HG03095 (cell line): ENCODE measurements around the gene VRK2.

Experiments
- ATAC-seq: cut with Tn5 transposase; IDR thresholded peaks from one replicate; pipeline ENCODE4 v1.9.1; 2021; ENCODE audit warnings: moderate library complexity; ENCODE audit not compliant: unreplicated experiment

VRK2 gene

DNA sequence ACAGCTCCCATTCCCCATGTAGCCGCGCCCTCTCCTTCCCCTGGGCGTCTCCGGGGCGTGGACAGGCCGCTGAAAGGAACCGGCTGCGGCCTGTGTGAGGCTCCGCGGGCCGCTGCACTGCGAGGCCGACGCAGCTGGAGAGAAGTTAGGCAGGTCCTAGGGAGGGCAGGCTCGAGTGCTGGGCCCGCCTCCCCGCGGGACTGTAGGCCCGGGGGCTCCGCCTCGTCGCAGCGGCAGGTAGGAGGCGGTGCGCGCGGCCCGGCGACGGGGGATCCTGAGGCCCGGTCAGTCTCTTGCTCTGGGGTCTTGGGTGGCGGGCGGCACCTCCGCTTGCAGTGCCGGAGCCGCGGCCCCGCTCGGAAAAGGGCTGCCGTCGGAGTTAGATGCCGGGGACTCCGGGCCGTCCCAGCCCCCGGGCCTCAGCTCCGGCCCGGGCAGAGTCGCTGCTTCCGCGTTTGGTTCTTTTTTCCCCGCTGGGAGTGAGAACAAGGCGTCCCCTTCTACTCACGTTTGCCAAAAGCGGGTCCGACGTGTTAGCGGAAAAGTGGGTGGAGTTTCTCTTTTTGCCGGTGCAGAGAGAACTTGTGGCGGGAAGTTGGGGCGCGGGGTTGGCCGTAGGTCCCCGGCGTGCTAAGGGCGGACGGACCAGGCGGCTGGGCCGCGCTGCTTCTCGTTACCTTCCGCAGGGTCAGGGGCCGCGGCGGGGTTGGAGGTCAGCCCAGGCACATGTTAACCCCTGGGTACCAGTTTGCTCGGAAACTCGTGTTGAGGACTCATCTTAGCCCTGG, at the start of gene VRK2:
Gene VRK2 (plus strand): TSS at position 222 of the 788 bp plus-strand sequence. CDS start 2,026 bp downstream, outside the sequence.
- ATAC-seq: peak; percentile 84

DNA sequence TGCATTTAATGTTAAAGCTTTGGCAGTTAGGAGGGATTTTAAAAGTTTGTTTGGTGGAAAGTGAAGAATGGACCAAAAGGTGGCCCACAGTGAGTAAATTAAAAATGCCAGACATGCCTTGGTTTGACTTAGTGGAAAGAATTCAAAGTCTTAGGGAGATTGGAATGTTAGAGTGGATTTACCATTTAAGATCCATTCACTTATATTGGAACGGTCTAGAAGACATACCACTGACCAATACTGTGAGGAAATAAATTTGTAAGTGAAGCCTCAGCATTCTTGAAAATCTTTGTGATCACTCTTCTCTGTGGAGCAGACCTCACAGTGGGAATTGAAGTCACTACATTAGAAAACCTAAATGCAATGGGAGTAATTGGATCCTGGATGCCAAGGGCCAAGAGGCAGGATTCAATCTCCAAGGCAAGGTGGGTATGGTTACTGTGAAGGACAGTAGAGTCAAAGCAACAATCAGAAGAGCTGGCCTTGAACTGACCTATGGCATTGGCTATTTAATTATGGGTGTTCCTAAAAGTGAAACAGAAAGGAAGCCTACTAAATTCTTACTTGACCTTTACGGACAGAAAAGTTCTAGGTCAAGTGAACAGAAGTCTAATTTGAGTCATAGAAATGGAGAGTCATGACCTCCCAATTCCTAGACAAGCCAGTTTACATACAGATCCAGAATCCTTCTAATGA, 40.2 kb upstream of the VRK2 start:
- peak; percentile 73 for ATAC-seq

DNA sequence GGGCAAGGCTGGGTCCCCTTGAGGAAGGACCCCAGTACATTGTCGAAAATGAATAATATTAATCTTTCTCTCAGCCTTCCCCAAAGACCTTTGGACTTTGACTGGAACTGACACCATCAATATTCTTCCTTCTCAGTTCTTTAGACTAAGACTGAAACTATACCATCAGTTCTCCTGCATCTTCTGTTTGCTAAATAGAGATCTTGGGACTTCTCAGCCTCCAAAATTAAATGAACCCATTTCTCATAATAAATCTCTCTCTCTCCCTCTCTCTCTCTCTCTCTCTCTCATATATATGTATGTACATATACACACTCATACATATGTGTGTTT, 39.7 kb upstream of the VRK2 start:
- no peak for ATAC-seq

DNA sequence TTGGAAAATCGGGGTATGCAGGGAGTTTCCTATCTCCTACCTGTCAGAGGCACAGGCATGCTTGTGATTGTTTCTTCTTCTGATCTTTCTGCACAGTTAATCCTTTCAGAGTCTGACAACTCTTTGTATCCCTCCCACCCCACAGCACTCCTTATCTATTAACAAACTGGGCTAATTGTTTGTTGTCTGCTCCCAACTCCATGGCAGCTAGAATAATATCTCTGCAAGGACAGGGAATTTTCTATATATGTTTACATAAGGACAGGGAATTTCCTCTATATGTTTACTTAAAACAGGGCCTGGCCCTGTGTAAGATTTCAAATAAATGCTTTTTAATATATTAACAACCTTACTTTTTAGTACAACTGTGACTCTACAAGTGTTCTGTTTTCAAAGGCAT, 36.0 kb upstream of the VRK2 start:
- no peak for ATAC-seq

DNA sequence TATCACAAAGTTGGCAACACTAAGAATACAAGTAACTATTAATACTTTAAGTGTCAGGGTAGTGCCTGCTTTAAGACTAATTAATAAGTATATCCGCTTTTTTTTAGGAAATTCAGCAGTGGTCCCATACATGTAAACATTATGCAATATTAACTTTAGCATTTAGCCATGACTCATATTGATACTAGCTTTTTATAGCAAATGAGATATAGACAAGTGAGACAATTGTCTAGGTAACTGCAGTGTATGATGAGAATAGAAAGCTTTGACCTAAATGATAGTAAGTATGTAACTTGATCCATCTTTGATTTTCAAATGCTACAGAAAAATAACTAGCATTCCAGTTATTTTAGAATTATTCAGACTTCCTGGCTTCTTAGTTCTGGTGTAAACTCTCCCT, 27.4 kb upstream of the VRK2 start:
- no peak for ATAC-seq

DNA sequence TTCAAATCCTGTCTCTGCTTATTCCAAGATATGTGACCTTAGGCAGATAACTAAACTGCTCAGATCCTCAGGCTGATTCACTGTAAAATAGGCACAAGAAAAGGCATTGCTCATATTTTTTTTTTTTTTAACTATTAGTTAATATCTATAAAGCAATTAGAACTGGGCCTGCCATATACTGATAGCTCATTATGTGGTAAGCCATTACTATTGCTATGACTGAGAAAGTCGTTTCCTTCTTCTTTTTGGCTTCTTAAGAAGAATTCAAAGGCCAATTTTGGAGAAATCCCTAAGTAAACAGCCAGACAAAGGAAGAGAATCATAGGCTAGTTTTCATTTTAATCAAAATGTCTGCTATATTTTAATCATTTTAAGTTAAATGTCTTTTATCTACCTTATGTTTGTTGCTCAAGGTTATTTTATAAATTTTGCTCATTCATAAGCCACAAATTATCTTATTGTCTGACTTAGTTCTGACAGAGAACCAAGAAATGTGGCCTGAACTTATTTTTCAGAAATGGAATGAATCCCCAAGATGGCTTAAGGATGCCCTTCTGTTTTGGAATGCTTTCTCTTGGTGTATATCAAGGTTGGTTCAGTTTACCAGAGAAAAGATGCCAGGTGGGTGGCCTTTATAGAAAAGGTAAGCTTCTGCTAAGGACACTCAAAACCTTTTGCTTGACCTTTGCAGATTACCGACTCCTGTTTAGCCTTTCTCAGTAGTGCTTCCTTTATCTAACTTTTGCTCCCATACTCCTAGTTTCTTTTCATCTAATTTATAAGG, 21.3 kb upstream of the VRK2 start:
- no peak for ATAC-seq

DNA sequence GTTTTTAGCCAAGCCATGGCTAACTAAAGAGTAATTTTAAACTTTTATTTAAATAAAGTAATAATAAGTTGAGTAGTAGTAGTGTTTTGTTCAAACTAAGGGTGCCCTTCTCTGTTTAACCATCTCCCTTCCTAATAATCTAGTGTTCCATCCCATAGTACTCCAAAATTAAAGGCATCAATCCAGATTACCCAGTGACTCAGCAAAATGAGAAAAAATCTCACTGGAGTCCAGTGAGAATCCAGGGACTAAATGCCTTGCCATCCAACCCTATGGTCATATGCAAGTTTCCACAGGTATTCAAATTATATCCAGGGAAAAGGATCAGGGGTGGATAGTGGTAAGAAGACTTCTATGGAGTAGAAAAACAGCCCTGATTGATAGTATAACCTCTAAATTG, 19.6 kb upstream of the VRK2 start:
- ATAC-seq: no peak

DNA sequence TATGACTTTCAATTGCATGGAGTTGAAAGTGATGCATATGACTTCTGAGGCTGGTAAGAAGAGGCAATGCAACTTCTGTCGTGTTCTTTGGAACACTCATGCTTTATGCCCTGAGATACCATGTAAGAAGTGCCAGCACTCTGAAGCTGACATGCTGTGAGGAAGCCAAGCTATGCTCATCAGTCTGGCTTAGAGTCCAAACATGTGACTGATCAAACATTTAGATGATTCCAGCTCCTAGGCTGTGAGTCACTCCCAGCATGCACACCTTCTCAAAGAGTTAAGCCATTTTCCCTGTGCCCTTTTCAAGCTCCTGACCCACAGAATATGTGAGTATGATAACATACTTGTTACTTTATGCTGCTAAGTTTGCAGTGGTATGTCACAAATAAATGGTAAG, 15.8 kb upstream of the VRK2 start:
- ATAC-seq: no peak

DNA sequence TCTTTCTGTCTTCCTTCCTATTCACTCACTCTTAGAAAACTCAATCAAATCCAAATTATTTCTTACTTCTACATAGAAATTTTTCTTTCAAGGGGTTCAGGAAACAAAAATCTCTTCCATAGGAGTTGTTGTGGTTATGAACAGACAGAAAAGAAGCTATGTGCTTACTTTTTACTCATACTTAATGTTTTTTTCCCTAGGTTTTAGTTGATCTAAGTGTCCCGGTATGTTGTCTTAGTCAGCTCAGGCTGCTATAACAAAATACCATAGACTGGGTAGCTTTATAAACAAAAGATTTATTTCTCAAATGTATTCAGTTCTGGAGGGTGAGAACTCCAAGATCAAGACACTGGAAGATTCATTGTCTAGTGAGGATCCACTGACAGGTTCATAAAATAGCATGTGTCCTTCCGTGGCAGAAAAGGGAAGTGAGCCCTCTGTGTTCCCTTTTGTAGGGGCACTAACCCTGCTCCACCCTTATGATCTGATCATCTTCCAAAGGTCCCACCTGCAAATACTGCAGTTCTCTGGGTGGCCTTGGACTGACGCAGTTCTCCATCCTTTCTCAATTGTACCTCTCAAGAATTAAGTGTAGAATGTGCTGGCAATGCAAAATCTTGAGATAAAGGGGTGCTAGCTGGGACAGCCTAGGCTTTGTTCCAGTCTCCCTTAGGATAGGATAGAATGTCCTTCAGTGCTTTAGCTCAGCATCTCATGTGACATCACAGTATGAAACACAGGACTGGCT, 14.4 kb upstream of the VRK2 start:
- ATAC-seq: peak; percentile 71

DNA sequence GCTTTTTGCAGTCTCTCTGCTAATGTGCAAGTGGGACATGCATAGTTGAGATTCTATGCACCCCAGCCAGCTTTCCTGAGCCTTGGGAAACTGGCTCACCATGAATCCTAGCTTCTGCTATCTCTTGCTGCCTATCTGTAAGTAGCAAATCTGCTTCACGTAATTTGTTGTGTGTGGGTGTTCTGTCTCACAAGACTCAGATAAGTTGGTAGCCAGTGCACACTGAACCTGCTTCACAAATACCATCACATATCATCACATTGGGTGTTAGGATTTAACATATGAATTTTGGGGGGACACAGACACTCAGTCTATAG, 13.9 kb upstream of the VRK2 start:
- ATAC-seq: peak; percentile 3

DNA sequence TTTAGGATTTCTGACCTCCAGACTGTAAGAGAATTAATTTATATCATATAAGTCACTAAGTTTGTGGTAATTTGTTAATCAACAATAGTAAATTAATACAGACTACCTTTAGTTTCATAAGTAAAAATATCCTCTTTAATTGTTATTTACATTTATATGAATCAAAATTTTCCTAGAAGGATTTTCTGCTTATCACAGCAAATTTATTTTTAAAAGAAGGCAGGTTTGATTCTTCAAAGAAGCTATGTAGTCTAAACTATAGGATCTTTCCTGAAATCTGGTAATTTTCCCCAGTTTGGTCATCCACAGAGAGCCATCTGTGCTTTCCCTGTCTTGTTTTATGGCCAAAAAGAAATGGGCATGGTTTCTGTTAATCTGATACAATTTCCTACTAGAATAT, 13.1 kb upstream of the VRK2 start:
- ATAC-seq: no peak

DNA sequence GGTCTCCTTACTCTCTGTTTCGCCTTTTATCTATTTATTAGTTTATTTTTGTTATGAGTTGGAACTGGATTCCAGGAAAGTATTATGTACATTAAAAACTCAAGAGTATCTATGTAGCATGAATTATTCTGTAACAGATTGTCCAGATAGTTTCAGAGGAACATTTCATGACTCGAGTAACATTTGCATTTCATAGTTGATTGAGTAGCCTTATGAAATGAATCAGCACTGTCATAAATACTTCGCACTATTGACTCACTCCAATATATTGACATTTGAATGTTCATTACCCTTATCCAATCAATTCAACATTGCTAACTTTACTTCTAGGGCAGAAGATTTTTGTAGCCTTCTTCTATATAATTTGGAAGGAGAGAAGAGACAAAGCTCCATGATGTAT, 11.3 kb upstream of the VRK2 start:
- ATAC-seq: peak; percentile 55

DNA sequence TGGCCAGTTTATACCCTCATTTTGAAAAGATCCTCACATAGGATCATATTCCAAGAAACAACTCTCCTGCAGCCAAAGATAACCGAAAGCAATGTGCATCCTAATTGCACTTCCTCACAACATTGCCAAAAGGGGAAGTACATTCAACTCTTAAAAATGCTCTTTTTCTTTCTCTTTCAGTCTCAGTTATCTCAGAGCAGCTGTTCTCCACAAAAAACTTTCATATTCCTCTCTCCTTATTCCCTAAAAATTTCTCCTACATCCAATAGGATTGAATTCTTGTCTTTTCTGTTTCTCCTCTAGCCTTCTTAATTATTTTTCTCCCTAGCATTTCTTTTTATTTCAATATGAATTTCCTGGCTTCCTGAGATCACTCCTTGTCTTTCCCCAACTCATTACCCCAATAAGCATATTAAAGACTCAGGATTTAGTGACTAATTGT, 7.4 kb upstream of the VRK2 start:
- peak; percentile 78 for ATAC-seq

DNA sequence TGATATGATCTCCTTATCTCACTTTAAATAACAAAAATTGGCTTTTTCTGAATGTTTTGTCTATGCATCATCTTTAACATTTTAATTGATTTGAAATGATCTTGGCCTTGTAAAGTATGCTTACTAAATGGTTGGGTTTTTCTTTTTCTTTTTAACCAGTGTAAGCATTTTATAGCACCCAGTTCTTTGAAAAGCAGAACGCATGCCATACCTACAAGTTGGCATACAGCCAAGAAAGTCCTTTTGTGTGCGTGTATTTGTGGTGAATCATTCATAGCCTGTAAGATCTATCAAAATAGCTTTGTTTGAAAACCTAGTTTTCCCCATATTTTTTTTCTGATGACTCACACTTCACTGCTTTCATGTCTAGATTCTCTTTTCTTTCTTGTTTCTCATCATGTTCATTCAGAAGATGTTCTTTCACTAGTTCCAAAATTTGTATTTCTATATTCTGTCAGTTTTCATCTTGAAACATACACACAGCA, 4.1 kb upstream of the VRK2 start:
- ATAC-seq: no peak

DNA sequence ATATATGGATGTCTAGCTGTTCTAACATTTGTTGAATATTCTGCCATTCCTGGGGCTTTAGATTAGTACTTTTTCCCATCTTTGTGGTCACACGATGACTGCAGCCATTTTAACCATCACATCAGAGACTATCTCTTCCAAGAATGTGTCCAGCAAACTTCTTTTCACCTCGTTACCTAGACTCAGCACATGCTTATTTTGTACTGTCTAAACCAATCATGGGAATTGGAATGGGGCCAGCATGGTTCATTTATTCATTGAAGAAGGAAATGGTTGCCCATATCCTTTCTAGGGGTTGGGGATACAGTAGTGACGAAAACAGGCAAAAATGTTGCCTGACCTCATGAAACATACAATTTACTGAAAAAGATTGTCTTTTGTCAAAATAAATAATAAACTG, 2.5 kb upstream of the VRK2 start:
- ATAC-seq: no peak

DNA sequence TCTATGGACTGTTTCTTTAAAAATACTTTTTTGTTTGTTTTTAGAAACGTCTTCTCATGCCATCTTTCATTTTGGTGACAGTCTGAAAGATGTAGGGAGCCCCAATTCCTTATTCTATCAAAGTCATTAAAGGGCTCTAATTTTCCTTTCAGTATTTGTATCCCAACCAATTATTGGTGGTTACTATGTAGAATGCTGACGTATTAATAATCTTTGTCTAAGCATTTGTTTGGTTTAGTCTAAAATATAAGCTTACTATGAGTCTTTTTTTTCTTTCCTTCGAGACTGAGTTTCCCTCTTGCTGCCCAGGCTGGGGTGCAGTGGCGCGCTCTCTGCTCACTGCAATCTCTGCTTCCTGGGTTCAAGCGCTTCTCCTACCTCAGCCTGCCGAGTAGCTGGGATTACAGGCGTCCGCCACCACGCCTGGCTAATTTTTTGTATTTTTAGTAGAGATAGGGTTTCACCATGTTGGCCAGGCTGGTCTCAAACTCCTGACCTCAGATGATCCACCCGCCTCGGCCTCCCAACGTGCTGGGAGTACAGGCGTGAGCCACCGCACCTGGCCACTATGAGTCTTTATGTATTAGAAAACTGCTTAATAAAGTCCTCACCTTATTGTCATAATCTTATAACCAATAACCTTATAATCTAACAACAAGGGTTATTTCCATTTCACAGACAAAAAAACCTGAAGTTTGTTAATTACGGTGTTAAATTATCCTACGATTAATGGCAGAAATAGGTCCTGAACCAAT, 849 bp upstream of the VRK2 start:
- no peak for ATAC-seq

DNA sequence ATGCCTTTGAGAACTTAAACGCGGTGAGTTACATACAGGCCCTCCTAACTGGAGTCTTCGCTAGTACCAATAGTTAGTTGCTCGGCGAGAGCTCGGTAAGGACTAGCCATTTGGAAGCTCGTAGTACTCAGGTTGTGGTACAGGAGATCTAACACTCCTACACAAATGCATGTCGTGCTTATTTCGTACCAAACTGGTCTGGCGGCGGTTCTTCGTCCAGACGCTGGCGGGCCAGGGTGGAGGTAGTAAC, 346 bp upstream of the VRK2 start:
- ATAC-seq: peak; percentile 10

DNA sequence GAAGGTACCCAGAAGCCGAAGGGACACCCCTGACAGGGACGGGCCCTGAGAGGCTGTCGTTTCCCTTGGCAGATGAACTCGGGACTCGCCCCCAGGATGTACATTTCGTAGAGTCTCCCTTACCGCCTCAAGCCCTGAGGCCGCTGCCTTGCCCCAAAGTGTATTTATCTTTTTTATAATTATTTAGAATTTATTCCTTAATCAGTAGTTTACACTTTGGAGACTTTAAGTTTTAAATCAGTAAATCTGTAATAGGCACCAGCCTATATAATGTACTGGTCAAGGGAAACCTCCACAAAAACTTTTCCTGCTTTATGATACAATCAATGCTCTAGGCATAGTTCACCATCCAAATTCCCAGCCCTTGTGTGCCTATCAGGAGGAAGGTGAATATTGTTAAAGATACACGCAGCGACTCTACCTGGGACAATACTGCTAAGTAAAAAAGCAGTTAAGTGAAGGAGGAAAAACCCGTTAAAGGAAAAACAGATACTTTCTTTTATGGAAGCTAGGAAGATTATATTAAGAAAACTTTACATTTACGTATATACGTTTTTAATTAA, 848 bp downstream of the VRK2 start:
- ATAC-seq: peak; percentile 42

DNA sequence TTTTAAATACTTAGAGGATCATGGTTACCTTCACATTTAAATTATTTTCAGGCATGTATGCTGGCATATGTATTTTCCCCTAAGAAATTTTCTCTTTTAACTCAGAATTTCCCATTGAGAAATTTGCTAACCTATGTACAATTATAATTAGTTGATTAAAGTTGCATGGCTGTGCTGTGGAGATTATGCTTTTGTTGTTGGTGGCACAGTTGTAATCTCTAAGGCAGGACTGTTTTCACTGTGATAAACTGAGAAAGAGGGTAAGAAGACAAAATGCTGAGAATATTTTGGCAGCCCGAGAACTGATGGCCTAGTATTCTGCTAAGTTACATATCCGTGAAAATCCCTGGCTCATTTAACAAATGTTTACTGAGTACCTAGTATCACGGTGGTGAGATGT, 1.4 kb downstream of the VRK2 start:
- no peak for ATAC-seq

DNA sequence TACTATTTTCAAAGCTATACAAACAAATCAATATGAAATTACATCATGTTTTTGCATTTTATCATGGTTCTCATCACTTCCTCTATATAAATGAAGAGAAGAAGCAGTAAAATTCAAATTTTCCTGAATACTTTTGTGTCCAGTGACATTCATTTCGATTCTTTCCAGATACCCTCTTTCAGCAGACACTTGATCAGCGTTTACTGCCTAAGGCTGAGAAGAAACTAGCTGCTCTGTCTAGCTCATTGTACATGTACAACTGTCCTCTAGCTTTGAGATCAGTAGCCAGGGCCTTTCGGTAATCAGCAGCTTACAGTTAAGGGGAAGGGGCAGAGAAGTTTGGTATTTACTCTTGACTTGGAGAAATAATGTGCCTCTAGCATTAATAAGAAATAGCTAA, 4.8 kb downstream of the VRK2 start:
- ATAC-seq: no peak
